ENCODE results near the gene ZFAND2A. TPM values are rescaled to one million over a fixed set of nuclear protein-coding genes. Genes with fewer than 3 reads are reported as not detected.
A peak's percentile ranks its signal among the peaks of the same experiment; 100 is the strongest.
"Not testable (repeated sequence)": the region's sequence is repeated elsewhere in the genome, so short reads cannot be mapped to it uniquely, and the experiment has no call there.

The ZFAND2A gene
- total RNA-seq (2014; rRNA removed; shearing (Covaris generic)): 5.3 and 9.2 TPM in 2 replicates

GRCh38 chr7:1159891-1160669 lies at the start of gene ZFAND2A:
Gene ZFAND2A (minus strand): TSS chr7:1160196. CDS start chr7:1158212, 1,984 bp downstream.
- Histone ChIP-seq H3K27me3 (ENCODE audit: control insufficient read depth, insufficient read depth, low read length) (no peaks in the 10 kb centered on the region), H3K36me3 (replicated peaks; ENCODE audit: control insufficient read depth, insufficient read depth, low read length) (peaks cover 6% of the 10 kb centered on the region), H3K4me3 (ENCODE audit: insufficient read depth, low read depth, low read length) (peak within 1 kb of the TSS; percentile 89)
- peak; percentile 100 for DNase-seq

GRCh38 chr7:1209097-1209496 lies 49.1 kb upstream of the ZFAND2A start:
- no peak overlapping the region for H3K4me3 ChIP-seq (ENCODE audit: insufficient read depth, low read depth, low read length)
- no peaks in the 10 kb centered on the region; the same call in 1 of the 2 replicates for H3K27me3 ChIP-seq (ENCODE audit: control insufficient read depth, insufficient read depth, low read length)
- H3K36me3 ChIP-seq (replicated peaks; ENCODE audit: control insufficient read depth, insufficient read depth, low read length): no peaks in the 10 kb centered on the region
- peak; percentile 35 for DNase-seq

- not testable (repeated sequence) for H3K4me3 ChIP-seq (ENCODE audit: insufficient read depth, low read depth, low read length); H3K36me3 ChIP-seq (replicated peaks; ENCODE audit: control insufficient read depth, insufficient read depth, low read length); H3K27me3 ChIP-seq (ENCODE audit: control insufficient read depth, insufficient read depth, low read length); DNase-seq
Measured at GRCh38 chr7:1205742-1206141, 45.7 kb upstream of the ZFAND2A start.

- peak; percentile 19 for DNase-seq
- H3K36me3 ChIP-seq (replicated peaks; ENCODE audit: control insufficient read depth, insufficient read depth, low read length): no peaks in the 10 kb centered on the region
- no peaks in the 10 kb centered on the region for H3K27me3 ChIP-seq (ENCODE audit: control insufficient read depth, insufficient read depth, low read length)
- no peak overlapping the region for H3K4me3 ChIP-seq (ENCODE audit: insufficient read depth, low read depth, low read length)
Measured at GRCh38 chr7:1204460-1205140, 44.6 kb upstream of the ZFAND2A start.

GRCh38 chr7:1202914-1203313 lies 42.9 kb upstream of the ZFAND2A start:
- not testable (repeated sequence) for H3K4me3 ChIP-seq (ENCODE audit: insufficient read depth, low read depth, low read length); H3K36me3 ChIP-seq (replicated peaks; ENCODE audit: control insufficient read depth, insufficient read depth, low read length); DNase-seq; H3K27me3 ChIP-seq (ENCODE audit: control insufficient read depth, insufficient read depth, low read length)

- Histone ChIP-seq H3K27me3 (ENCODE audit: control insufficient read depth, insufficient read depth, low read length) (no peaks in the 10 kb centered on the region), H3K4me3 (ENCODE audit: insufficient read depth, low read depth, low read length) (no peak overlapping the region), H3K36me3 (replicated peaks; ENCODE audit: control insufficient read depth, insufficient read depth, low read length) (no peaks in the 10 kb centered on the region)
- peak; percentile 41 for DNase-seq
Measured at GRCh38 chr7:1201916-1202315, 41.9 kb upstream of the ZFAND2A start.

- no peak for DNase-seq
- Histone ChIP-seq H3K4me3 (ENCODE audit: insufficient read depth, low read depth, low read length) (no peak overlapping the region), H3K36me3 (replicated peaks; ENCODE audit: control insufficient read depth, insufficient read depth, low read length) (no peaks in the 10 kb centered on the region), H3K27me3 (ENCODE audit: control insufficient read depth, insufficient read depth, low read length) (no peaks in the 10 kb centered on the region)
Measured at GRCh38 chr7:1200045-1200444, 40.0 kb upstream of the ZFAND2A start.

- no peak overlapping the region for H3K4me3 ChIP-seq (ENCODE audit: insufficient read depth, low read depth, low read length)
- DNase-seq: no peak
- no peaks in the 10 kb centered on the region for H3K36me3 ChIP-seq (replicated peaks; ENCODE audit: control insufficient read depth, insufficient read depth, low read length)
- H3K27me3 ChIP-seq (ENCODE audit: control insufficient read depth, insufficient read depth, low read length): no peaks in the 10 kb centered on the region
Measured at GRCh38 chr7:1197997-1198625, 38.1 kb upstream of the ZFAND2A start.

- H3K36me3 ChIP-seq (replicated peaks; ENCODE audit: control insufficient read depth, insufficient read depth, low read length): no peaks in the 10 kb centered on the region
- DNase-seq: no peak
- no peak overlapping the region for H3K4me3 ChIP-seq (ENCODE audit: insufficient read depth, low read depth, low read length)
- no peaks in the 10 kb centered on the region for H3K27me3 ChIP-seq (ENCODE audit: control insufficient read depth, insufficient read depth, low read length)
Measured at GRCh38 chr7:1196950-1197349, 37.0 kb upstream of the ZFAND2A start.

GRCh38 chr7:1196441-1196840 lies 36.4 kb upstream of the ZFAND2A start:
- H3K27me3 ChIP-seq (ENCODE audit: control insufficient read depth, insufficient read depth, low read length); H3K36me3 ChIP-seq (replicated peaks; ENCODE audit: control insufficient read depth, insufficient read depth, low read length); DNase-seq; H3K4me3 ChIP-seq (ENCODE audit: insufficient read depth, low read depth, low read length): not testable (repeated sequence)

- DNase-seq: peak; percentile 89
- no peak overlapping the region for H3K4me3 ChIP-seq (ENCODE audit: insufficient read depth, low read depth, low read length)
- no peaks in the 10 kb centered on the region for H3K36me3 ChIP-seq (replicated peaks; ENCODE audit: control insufficient read depth, insufficient read depth, low read length)
- no peaks in the 10 kb centered on the region for H3K27me3 ChIP-seq (ENCODE audit: control insufficient read depth, insufficient read depth, low read length)
Measured at GRCh38 chr7:1193593-1194424, 33.8 kb upstream of the ZFAND2A start.

GRCh38 chr7:1192171-1192676 lies 32.2 kb upstream of the ZFAND2A start:
- no peak overlapping the region for H3K4me3 ChIP-seq (ENCODE audit: insufficient read depth, low read depth, low read length)
- H3K36me3 ChIP-seq (replicated peaks; ENCODE audit: control insufficient read depth, insufficient read depth, low read length): no peaks in the 10 kb centered on the region
- DNase-seq: peak; percentile 13
- H3K27me3 ChIP-seq (ENCODE audit: control insufficient read depth, insufficient read depth, low read length): no peaks in the 10 kb centered on the region

- Histone ChIP-seq H3K27me3 (ENCODE audit: control insufficient read depth, insufficient read depth, low read length) (no peaks in the 10 kb centered on the region), H3K36me3 (replicated peaks; ENCODE audit: control insufficient read depth, insufficient read depth, low read length) (no peaks in the 10 kb centered on the region), H3K4me3 (ENCODE audit: insufficient read depth, low read depth, low read length) (no peak overlapping the region)
- no peak for DNase-seq
Measured at GRCh38 chr7:1189986-1190772, 30.2 kb upstream of the ZFAND2A start.

Measured in H7 (cell line).